HCEC 1CT (cell line): ENCODE data around the gene C1orf116.

Experiments used
- DNase-seq: peaks from one replicate; pipeline ENCODE4 v3.0.0-alpha.2; 2017

C1orf116 gene

DNA sequence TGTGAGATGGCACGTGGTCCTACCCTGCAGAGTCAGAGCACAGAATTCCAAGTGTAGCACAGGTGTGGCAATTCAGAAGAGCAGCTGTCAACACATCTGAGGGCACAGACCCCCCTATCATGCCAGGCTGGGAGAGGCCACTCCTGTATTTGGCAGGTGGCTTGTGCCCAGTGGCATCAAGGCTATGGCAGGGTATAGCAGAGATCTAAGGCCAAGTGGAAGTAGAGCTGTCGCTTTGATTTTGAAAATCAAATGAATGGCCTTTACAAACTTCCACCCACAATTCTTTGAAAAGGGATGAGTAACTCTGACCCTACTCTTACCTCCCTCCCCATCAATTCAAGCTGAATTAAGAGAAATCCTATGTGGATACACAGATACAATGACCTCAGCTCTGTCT lies 13.4 kb downstream of the C1orf116 start:
- no peak for DNase-seq

GRCh38 chr1:207018707-207019106 lies 13.8 kb downstream of the C1orf116 start:
- no peak for DNase-seq

- DNase-seq, result no peak
These were observed 14.7 kb downstream of the C1orf116 start for GRCh38 chr1:207017615-207018559.

DNA sequence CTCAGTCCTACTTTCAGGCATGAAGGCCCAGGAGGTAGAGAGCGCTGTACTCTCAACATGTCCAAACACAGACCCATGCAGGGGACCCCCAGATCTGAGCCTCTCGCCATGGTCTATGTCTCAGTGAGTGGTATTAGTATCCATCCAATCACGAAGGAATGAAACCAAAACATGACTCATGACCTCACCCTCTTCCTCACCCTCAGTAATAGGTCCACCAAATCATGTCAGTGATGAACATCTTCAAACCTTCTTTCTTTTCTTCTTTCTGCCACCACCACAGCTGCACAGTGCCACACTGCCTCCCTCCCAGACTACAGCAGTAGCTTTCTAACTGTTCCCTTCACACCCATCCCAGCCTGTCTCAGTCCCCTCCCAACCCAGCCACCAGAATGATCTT lies 16.8 kb downstream of the C1orf116 start:
- no peak for DNase-seq

DNA sequence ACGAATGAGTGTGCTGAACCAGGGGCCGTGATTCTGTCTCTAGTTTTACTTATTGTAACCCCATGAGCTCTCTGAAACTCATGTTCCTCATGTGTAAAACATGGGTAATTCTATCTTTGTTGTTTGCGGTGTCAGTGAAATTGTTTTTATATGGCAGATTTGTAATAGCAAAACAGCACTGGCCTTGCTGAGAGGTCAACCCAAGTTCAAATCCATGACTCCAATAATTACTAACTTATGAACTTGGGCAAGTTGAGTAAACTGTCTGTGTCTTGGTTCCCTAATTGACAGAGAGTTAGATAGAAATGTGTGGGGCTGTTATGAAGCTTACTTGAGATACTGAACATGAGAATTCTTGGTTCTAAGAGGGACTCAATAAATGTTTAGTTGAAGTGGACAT lies 17.8 kb downstream of the C1orf116 start:
- no peak for DNase-seq

GRCh38 chr1:207013321-207014085 lies 19.1 kb downstream of the C1orf116 start:
- no peak for DNase-seq

GRCh38 chr1:207010726-207011125 lies 21.8 kb downstream of the C1orf116 start:
- DNase-seq, result no peak

DNA sequence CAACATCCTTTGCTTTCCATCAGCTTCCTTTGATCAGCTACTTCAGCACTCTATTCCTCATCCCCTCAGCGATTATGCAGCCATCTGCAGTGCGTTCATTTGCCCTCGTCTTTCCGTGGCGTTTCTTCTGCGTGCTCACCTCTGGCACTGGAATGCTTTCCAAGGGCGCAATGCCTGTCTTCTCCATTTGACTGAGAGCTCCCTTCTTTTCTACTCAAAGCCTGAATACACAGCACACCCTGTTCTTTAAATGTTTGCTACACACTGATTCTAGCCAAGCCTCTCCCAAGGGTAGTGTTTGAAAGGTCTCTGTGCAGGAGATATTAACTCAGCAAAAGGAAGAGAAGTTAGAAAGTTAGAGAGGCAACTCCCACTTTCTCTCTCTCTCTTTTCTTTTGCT lies 22.6 kb downstream of the C1orf116 start:
- no peak for DNase-seq

GRCh38 chr1:207009182-207009850 lies 23.2 kb downstream of the C1orf116 start:
- no peak for DNase-seq

DNA sequence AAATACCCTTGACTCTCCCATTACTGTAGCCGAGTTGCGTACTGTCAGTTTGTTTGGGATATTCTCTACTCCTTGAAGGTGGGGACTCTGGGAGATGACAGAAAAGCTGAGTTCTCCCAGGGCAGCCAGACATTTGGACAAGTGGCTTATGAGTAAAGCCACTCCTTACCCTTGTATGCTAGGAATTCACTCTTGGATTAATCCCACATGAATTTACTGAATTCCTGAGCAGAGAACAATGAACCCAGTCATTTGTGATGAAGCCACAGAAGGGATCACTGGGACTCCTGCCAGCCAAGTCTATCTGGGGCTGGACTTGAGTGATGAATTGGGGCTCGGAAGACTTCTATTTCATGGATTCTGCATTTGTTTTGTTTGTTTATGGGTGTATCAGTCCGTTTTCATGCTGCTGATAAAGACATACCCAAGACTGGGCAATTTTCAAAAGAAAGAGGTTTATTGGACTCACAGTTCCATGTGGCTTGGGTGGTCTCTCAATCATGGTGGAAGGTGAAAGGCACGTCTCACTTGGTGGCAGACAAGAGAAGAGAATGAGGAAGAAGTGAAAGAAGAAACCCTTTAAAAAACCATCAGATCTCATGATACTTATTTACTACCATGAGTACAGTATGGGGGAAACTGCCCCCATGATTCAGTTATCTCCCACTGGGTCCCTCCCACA lies 25.1 kb downstream of the C1orf116 start:
- DNase-seq, result peak; percentile 93

- no peak for DNase-seq
These were observed 25.6 kb downstream of the C1orf116 start for GRCh38 chr1:207006914-207007313.

DNA sequence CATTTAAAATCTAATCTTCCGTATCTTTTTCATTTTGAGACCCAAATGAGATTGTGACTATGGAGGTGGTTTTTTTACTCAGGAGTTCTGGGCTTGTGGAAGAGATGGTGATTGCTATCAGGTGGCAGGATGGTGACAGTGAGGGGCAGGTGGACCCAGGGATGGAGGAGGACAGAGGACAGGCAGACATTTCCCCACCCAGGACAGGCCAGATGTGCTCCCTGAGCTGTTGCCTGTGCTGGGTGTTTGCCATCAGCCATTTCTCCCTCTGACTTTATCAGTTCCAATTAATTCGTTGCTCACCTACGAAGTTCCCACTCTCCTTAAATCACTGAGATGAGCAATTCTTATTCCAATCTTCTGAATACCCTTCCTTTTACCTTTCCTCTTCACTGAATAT lies 26.5 kb downstream of the C1orf116 start:
- DNase-seq, result no peak

- peak; percentile 82 for DNase-seq
These were observed 27.4 kb downstream of the C1orf116 start for GRCh38 chr1:207004931-207005830.

DNA sequence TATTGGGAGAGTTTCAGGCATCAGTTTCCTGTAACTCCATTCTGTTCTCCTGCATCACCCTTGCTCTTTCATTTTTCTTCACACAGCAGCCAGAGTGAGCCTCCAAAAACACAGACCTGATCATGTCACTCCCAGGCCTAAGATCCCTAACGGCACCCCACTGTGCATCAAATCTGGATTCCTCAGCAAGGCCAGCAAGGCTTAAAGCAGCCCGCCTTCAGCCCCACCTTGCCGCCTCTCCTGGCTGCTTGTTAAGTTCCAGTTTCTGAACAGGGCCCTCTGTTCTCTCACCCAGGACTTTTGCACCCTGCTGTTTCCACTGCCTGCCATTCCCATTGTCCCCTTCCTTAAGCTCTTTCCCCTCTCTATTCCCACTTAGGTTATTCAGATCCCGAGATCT lies 29.3 kb downstream of the C1orf116 start:
- DNase-seq, result no peak

DNA sequence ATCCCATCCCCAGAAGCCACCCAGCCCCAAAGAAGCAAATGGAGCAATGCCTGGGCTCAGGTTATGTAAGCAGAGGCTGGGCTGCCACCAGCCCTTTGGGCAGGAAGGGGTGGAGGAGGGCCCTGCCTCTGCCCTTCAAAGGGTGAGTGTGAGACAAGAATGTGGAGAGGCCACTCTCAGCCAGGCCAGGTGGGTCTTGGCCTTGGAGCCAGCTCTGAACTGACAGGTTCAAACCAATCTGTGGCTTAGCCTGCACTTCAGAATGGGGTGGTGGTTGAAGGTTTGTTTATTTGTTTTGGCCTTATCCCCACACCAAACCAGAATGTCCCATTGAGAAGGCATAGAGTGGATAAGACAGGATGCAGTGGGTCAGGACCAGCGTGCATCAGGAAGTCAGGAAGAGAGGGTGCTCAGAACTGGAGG lies 29.8 kb downstream of the C1orf116 start:
- DNase-seq, result no peak

GRCh38 chr1:207001492-207002245 lies 30.9 kb downstream of the C1orf116 start:
- no peak for DNase-seq

DNA sequence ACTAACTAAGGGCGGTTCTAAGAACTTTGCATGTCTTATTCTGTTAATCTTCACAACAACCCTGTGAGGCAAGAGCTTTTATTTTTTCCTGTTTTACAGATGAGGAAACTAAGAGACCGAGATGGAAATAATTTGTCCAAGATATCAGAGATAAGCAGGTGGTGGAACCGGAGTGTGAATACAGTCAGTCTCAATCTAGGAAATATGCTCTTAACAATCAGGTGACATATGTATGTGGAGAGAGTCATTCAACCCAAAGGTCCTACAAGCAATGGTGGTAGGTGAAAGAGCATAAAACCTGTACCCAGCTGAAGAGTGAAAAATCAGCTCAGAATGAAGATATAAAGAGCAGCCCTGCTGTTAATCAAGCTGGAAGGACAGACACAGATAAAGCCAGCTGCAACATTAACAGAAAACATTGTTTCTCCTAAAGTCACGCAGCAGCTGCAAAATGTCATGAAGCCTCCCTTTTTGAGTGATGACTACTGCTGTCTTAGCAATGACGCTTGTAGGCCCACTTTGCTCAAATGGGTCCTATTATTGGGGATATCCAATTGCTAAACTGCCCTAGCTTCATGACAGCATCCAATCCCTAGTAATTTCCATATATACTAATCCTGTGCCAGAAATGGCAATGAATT lies 31.8 kb downstream of the C1orf116 start:
- no peak for DNase-seq

GRCh38 chr1:206998816-206999215 lies 33.7 kb downstream of the C1orf116 start:
- DNase-seq, result no peak

GRCh38 chr1:206992790-206993189 lies 39.8 kb downstream of the C1orf116 start:
- DNase-seq, result no peak

DNA sequence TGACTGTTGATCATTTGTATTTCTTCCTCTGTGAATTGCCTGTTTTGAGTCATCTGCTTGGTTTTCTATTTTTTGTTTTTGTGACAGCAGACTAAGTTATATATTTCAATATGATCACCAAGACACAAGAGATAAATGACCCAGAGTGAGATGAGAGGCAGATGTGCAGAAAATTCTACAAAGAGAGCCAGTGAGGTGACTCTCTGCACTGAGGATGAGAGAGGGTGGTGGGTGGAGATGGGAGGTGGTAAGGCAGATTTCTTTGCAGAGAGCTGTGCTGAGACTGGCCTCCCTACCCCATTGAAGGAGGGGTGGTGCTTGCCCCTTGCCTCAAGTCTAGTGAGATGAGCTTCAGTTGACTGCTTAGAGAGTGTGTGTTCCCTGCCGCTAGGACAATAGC lies 44.7 kb downstream of the C1orf116 start:
- no peak for DNase-seq
